GM19372 (cell line): Measurements from ENCODE around the gene TRAF3.

Experiments used
- ATAC-seq: cut with Tn5 transposase; IDR thresholded peaks from one replicate; pipeline ENCODE4 v1.9.1; 2021; ENCODE audit warnings: mild to moderate bottlenecking, low read depth, moderate library complexity; ENCODE audit not compliant: unreplicated experiment

The TRAF3 gene

GRCh38 chr14:102929241-102930137 is 152.2 kb downstream of the TRAF3 start:
- no peak for ATAC-seq

DNA sequence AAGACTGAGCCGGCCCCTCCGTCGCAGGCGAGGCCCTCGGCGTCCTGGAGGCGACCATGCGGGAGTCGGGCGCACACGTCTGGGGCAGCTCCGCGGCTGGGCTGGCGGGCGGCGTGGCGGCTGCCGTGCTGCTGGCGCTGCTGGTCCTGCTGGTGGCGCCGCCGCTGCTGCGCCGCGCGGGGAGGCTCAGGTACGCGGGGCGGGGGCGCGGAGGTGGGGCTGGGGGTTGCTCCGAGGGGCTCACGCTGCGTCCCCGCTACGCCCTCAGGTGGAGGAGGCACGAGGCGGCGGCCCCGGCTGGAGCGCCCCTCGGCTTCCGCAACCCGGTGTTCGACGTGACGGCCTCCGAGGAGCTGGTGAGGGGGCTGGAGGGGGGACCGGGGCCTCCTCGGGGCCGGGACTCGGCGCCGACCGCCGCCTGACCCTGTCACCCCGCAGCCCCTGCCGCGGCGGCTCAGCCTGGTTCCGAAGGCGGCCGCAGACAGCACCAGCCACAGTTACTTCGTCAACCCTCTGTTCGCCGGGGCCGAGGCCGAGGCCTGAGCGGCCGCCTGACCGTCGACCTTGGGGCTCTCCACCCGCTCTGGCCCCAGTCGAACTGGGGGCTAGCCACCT is 153.0 kb downstream of the TRAF3 start:
- ATAC-seq, result no peak

DNA sequence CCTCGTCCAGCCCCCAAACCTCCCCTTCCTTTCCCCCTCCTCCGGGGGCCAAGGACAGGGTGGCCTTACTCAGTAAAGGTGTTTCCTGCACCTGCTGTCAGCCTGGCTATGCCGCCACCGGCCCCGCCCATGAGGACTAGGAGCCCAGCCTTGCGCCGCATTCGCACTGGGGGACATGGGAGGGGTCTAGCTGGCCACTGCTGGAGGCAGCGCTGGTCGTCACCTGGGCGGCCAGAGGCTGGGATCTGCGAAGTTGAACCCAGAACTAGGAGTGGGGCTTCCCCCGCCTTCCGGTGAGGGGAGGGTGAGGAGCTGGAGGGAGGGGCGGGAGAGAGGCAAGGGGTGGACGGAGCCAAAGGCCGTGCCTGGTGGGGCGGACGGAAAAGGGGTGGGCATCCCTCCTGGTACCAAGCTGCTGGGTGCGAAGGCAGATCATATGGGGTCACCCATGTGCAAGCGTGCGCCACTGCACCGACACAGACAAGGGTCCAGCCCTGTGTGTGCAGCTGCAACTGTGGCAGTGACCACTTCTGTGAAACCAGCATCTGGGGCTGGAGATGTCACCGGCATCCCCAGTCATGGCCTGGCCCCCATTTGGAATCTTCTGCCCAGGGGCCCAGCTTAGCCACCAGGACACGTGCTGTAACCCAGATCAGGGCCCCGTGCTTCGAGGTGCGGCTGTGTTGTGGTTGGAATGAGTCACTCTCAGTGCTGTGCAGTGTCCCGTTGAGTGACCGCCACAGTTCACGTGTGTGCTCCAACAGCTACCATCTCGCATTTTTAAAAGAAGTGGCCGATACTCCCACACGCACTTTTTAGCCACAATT is 153.7 kb downstream of the TRAF3 start:
- ATAC-seq, result no peak

- no peak for ATAC-seq
Measured at GRCh38 chr14:102931580-102932285, 154.5 kb downstream of the TRAF3 start.

DNA sequence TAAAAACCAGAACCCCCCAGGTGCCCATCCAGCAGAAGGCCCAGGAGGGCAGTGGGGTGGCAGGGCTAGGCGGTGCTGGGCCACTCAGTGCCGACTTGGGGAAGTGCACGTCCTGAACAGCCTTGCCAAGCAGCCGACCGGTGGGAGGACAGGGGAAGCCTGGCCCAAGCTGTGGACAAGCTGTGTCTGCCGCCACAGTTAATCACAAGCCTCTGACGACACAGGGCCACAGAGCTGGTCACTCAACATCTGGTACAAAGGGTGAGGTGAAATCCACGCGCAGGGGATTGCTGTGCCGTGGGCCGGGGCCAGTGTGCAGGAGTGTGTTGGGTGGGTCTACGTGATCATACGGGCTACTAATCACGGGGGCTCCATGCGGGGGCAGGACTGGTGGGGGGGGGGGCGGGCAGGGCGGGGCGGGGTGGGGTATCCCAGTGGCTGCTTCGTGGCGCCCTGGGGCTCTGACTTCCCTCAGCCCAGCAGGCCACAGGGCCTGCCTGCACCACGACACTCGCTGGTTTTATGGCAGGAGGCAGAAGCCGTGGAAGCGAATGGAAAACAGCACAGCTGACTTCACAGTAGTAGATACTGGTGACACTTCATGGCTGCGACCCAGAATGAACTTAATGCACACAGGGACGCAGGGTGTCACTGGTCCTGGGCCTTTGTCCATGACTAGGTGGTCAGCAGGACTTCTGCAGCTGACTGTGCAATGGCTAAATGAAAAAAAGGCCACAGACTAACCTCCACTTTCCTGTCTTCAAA is 155.4 kb downstream of the TRAF3 start:
- no peak for ATAC-seq

GRCh38 chr14:102933618-102934231 is 156.5 kb downstream of the TRAF3 start:
- no peak for ATAC-seq

GRCh38 chr14:102935756-102936155 is 158.5 kb downstream of the TRAF3 start:
- no peak for ATAC-seq

DNA sequence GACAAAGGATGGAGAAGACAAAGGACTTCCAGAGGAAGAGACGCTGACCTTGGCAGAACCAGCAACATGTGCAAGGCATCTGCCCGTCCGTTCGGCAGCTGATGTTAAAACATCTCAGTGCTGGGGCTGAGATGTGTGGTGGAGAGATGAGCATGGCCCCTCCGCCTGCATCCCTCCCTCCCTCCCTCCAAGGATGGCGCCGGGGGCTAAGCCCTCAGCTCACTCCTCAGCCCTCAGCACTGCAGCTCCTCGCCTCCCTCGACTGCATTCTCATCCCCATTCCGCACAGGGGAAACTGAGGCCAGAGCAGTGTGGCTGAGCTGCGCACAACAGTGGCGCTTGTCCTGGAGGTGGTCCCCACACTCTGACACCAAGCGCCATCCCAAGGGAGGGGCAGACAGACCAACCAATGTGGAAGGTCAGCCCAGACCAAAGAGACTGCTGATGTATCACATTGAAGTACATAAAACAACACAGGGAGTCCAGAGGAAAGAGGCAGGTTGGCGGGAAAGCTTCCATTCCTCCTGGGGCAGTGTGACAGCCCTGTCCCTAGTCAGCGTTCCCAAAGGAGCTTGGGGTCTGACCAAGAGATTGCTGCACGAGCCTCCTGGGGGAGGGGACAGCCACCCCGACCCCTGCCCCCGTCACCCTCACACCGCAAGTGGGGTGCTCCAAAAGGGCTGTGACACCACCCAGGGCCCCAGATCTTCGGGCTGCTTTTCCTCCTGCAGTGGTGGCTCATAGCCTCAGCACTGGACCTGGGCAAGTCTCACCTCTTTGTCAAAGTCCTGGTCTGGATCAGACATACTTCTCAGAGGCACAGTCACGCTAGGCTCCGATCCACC is 160.3 kb downstream of the TRAF3 start:
- no peak for ATAC-seq

GRCh38 chr14:102938191-102938590 is 160.9 kb downstream of the TRAF3 start:
- no peak for ATAC-seq

DNA sequence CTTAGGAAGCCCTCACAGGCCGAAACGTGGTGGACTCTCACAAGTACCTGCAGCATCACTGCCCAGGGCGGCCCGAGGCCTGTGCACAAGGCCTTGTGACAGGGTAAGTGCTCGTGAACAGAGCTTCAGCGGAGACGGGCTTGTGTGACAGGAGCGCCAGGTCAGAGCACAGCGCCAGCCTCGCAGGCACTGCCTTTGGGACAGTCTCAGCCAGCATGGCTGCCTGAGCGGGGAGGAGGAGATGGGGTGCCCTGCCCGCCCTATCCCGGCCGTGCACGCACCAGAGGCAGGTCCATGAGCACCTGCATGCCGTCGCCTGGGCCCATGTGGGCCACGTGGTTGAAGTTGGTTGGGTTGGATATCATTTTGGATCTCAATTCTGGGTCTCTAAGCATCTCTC is 162.1 kb downstream of the TRAF3 start:
- ATAC-seq, result no peak

- no peak for ATAC-seq
Measured at GRCh38 chr14:102939820-102940561, 162.7 kb downstream of the TRAF3 start.

- ATAC-seq, result no peak
Measured at GRCh38 chr14:102940729-102941362, 163.6 kb downstream of the TRAF3 start.

GRCh38 chr14:102941419-102942011 is 164.3 kb downstream of the TRAF3 start:
- no peak for ATAC-seq

DNA sequence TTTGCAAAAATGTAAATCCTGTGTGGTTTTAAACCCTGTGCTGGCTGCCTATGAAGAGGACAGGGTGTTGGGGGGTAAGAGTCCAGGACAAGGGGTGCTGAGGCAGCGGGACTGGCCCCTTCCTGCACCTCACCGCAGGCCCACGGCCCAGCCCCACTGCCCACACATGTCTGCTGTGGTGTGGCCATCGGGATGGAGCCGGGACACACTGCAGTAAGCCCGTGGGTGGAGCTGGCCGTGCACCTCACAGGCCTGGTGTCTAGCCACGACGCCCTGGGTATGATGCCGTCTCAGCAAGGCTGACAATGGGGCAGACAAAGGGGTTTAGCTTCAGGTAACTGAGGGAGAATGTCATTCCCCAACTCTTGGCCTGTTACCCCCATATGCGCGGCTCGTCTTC is 164.8 kb downstream of the TRAF3 start:
- ATAC-seq, result no peak

- no peak for ATAC-seq
Measured at GRCh38 chr14:102943454-102943853, 166.2 kb downstream of the TRAF3 start.

DNA sequence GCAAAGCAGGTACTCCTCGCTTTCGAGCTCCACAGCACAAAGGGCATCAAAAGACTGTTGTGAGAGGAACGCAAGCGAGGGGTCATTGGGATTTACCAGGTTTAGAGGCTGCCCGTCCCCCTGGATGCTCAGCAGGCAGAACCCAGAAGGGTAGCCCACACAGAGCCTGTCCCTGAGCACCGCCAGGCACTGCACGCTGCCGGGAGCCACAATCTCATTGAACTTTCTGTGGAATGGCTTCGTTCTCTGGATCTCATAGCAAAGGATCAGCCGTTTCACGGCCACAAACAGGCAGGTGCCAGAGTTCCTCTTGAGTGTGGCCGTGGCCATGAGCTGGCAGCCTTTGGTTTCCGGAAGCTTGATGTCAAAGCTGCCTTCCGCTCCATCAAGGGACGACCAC is 166.7 kb downstream of the TRAF3 start:
- ATAC-seq, result no peak
